Neural cell (in vitro differentiated cells): ENCODE results near the gene PIM3. TPM values are rescaled to one million over a fixed set of nuclear protein-coding genes. Genes with fewer than 3 reads are reported as not detected.

Source experiments
- H2AFZ ChIP-seq: fragments of 200-600, 300-800 bp; sonication (generic), shearing (Covaris generic); 2 replicates; pipeline ENCODE4 v1.6.0; 2014; ENCODE audit warnings: low read depth, mild to moderate bottlenecking, antibody characterized with exemption, low read length, moderate library complexity
- H3F3A ChIP-seq: fragments of 200-600 bp; shearing (Covaris generic); 2 replicates; pipeline ENCODE4 v1.6.1; 2016; ENCODE audit warnings: mild to moderate bottlenecking, moderate library complexity, mixed read lengths, antibody characterized with exemption, low read length; ENCODE audit not compliant: insufficient read depth, poor library complexity, severe bottlenecking
- H3K27ac ChIP-seq: fragments of 200-600, 300-800 bp; sonication (generic), shearing (Covaris generic); 2 replicates; pipeline ENCODE4 v1.5.1; 2014; ENCODE audit warnings: mild to moderate bottlenecking, low read length, moderate library complexity
- H3K27me3 ChIP-seq: fragments of 300-800, 200-600 bp; sonication (generic), shearing (Covaris generic); 2 replicates; pipeline ENCODE4 v1.6.0; 2014; ENCODE audit warnings: mild to moderate bottlenecking, low read depth, low read length, moderate library complexity; ENCODE audit not compliant: insufficient read depth
- H3K36me3 ChIP-seq: fragments of 300-800, 200-600 bp; sonication (generic), shearing (Covaris generic); 2 replicates; pipeline ENCODE4 v1.5.1; 2014; ENCODE audit warnings: mild to moderate bottlenecking, antibody characterized with exemption, low read length, moderate library complexity; ENCODE audit not compliant: insufficient read depth
- H3K4me2 ChIP-seq: fragments of 300-800, 200-600 bp; sonication (generic), shearing (Covaris generic); 2 replicates; pipeline ENCODE4 v1.6.0; 2014; ENCODE audit warnings: mild to moderate bottlenecking, low read length
- H3K4me3 ChIP-seq: fragments of 300-800, 200-600 bp; sonication (generic), shearing (Covaris generic); 2 replicates; pipeline ENCODE4 v1.5.1; 2014; ENCODE audit warnings: mild to moderate bottlenecking, low read length, moderate library complexity
- H3K79me2 ChIP-seq: fragments of 200-600 bp; shearing (Covaris generic); replicated peaks from 2 replicates; pipeline ENCODE4 v1.6.0; 2014; ENCODE audit warnings: mild to moderate bottlenecking, low read length, moderate library complexity; ENCODE audit not compliant: insufficient read depth
- H3K9ac ChIP-seq: fragments of 300-800, 200-600 bp; sonication (generic), shearing (Covaris generic); 2 replicates; pipeline ENCODE4 v1.6.1; 2016; ENCODE audit warnings: mild to moderate bottlenecking, low read length, mixed read lengths
- H3K9me2 ChIP-seq: fragments of 200-600 bp; shearing (Covaris generic); 2 replicates; pipeline ENCODE4 v1.6.1; 2016; ENCODE audit warnings: mild to moderate bottlenecking, low read length, mixed read lengths; ENCODE audit not compliant: insufficient read depth
- H3K9me3 ChIP-seq: fragments of 200-600, 300-800 bp; sonication (generic), shearing (Covaris generic); 2 replicates; pipeline ENCODE4 v1.6.1; 2016; ENCODE audit warnings: mild to moderate bottlenecking, mixed run types, low read length, moderate library complexity, mixed read lengths
- H4K20me1 ChIP-seq: fragments of 200-600 bp; shearing (Covaris generic); 2 replicates; pipeline ENCODE4 v1.6.1; 2016; ENCODE audit warnings: mild to moderate bottlenecking, mixed run types; ENCODE audit not compliant: insufficient read depth
- CTCF ChIP-seq: fragments of 450-650 bp; IDR thresholded peaks from 2 replicates; pipeline ENCODE4 v1.5.1; 2014; ENCODE audit warnings: antibody characterized with exemption, mild to moderate bottlenecking, moderate library complexity; ENCODE audit not compliant: poor library complexity, severe bottlenecking
- EP300 ChIP-seq: fragments of 450-650 bp; conservative IDR thresholded peaks from 2 replicates; pipeline ENCODE4 v1.6.1; 2014; ENCODE audit warnings: antibody characterized with exemption, mild to moderate bottlenecking, moderate library complexity; ENCODE audit not compliant: poor library complexity, severe bottlenecking
- EZH2 ChIP-seq: fragments of 200-600, 300-800 bp; shearing (Covaris generic), sonication (generic); IDR thresholded peaks from 2 replicates; pipeline ENCODE4 v1.6.1; 2014; ENCODE audit warnings: antibody characterized with exemption, low read length, borderline replicate concordance, mild to moderate bottlenecking; ENCODE audit not compliant: insufficient read depth, poor library complexity, severe bottlenecking
- MXI1 ChIP-seq: fragments of 450-650 bp; conservative IDR thresholded peaks from 2 replicates; pipeline ENCODE4 v1.6.1; 2014; ENCODE audit warnings: antibody characterized with exemption, mild to moderate bottlenecking; ENCODE audit not compliant: poor library complexity, severe bottlenecking
- POLR2AphosphoS5 ChIP-seq: IDR thresholded peaks from 2 replicates; pipeline ENCODE4 v1.6.1; 2012
- RAD21 ChIP-seq: fragments of 450-650 bp; conservative IDR thresholded peaks from 2 replicates; pipeline ENCODE4 v1.6.1; 2014; ENCODE audit warnings: antibody characterized with exemption, mild to moderate bottlenecking, moderate library complexity
- REST ChIP-seq: IDR thresholded peaks from 2 replicates; pipeline ENCODE4 v1.6.1; 2012; ENCODE audit warnings: borderline replicate concordance
- SMC3 ChIP-seq: fragments of 450-650 bp; conservative IDR thresholded peaks from 2 replicates; pipeline ENCODE4 v1.6.1; 2014; ENCODE audit warnings: antibody characterized with exemption, mild to moderate bottlenecking, moderate library complexity; ENCODE audit not compliant: poor library complexity
- TAF1 ChIP-seq: IDR thresholded peaks from 2 replicates; pipeline ENCODE4 v1.6.1; 2012; ENCODE audit warnings: low read depth
- polyA plus RNA-seq: library from polyadenylated mRNA; depleted of rRNA; stranded (reverse); fragments of >200 nt; gene quantifications from 2 replicates; pipeline ENCODE4 v1.2.3, GENCODE V29; 2014

The PIM3 gene
- polyA plus RNA-seq, 1 donor from 2014 or later = 28.7 TPM

GRCh38 chr22:49913026-49913425 is 47.5 kb upstream of the PIM3 start:
- H3K9ac ChIP-seq = no peak overlapping the region
- no peaks in the 10 kb centered on the region for H3K9me3 ChIP-seq
- H3K4me3 ChIP-seq = no peak overlapping the region
- H3K36me3 ChIP-seq = no peaks in the 10 kb centered on the region
- no peak overlapping the region for H3K27ac ChIP-seq
- H3F3A ChIP-seq = no peaks in the 10 kb centered on the region
- H3K9me2 ChIP-seq = no peaks in the 10 kb centered on the region
- H3K79me2 ChIP-seq = peaks cover 10% of the 10 kb centered on the region
- TF ChIP-seq RAD21 (no peak), CTCF (no peak), POLR2AphosphoS5 (no peak), TAF1 (no peak)
- H3K27me3 ChIP-seq = no peaks in the 10 kb centered on the region
- no peak overlapping the region for H3K4me2 ChIP-seq
- H2AFZ ChIP-seq = no peak overlapping the region
- no peaks in the 10 kb centered on the region for H4K20me1 ChIP-seq

- Histone ChIP-seq H3K9me3 (no peaks in the 10 kb centered on the region), H3K79me2 (peaks cover 10% of the 10 kb centered on the region), H3K4me2 (no peak overlapping the region), H3K27ac (no peak overlapping the region), H3F3A (no peaks in the 10 kb centered on the region), H3K4me3 (no peak overlapping the region), H3K9ac (no peak overlapping the region), H4K20me1 (no peaks in the 10 kb centered on the region), H3K36me3 (no peaks in the 10 kb centered on the region), H3K9me2 (no peaks in the 10 kb centered on the region), H2AFZ (no peak overlapping the region), H3K27me3 (no peaks in the 10 kb centered on the region)
- TF ChIP-seq CTCF = no peak
- no peak for TF ChIP-seq SMC3
- TF ChIP-seq EZH2 = no peak
- TF ChIP-seq TAF1 = no peak
- TF ChIP-seq REST = no peak
- TF ChIP-seq MXI1 = no peak
- no peak for TF ChIP-seq RAD21
- no peak for TF ChIP-seq POLR2AphosphoS5
- no peak for TF ChIP-seq EP300
These were observed 47.1 kb upstream of the PIM3 start for GRCh38 chr22:49913446-49913845.
